Ishikawa (cell line): Measurements from ENCODE around the gene PRKRA.
A peak's percentile ranks its signal among the peaks of the same experiment; 100 is the strongest.

Experiments used
- CEBPB ChIP-seq: IDR thresholded peaks from 2 replicates; pipeline ENCODE4 v1.6.1; 2012
- CREB1 ChIP-seq: IDR thresholded peaks from 2 replicates; pipeline ENCODE4 v1.6.1; 2012; ENCODE audit warnings: low read depth
- EGR1 ChIP-seq: IDR thresholded peaks from 2 replicates; pipeline ENCODE4 v1.6.1; 2012
- EP300 ChIP-seq: IDR thresholded peaks from 2 replicates; pipeline ENCODE4 v1.6.1; 2012; ENCODE audit warnings: borderline replicate concordance
- FOXM1 ChIP-seq: IDR thresholded peaks from 2 replicates; pipeline ENCODE4 v1.6.1; 2012; ENCODE audit warnings: low read depth, borderline replicate concordance
- NFIC ChIP-seq: IDR thresholded peaks from 2 replicates; pipeline ENCODE4 v1.6.1; 2012
- RAD21 ChIP-seq: IDR thresholded peaks from 2 replicates; pipeline ENCODE4 v1.6.1; 2012; ENCODE audit warnings: low read depth
- REST ChIP-seq: IDR thresholded peaks from 2 replicates; pipeline ENCODE4 v1.6.1; 2012; ENCODE audit warnings: low read depth, mild to moderate bottlenecking
- TAF1 ChIP-seq: IDR thresholded peaks from 2 replicates; pipeline ENCODE4 v1.6.1; 2012; ENCODE audit warnings: low read depth, mild to moderate bottlenecking
- TCF12 ChIP-seq: IDR thresholded peaks from 2 replicates; pipeline ENCODE4 v1.6.1; 2012; ENCODE audit warnings: low read depth
- TEAD4 ChIP-seq: IDR thresholded peaks from 2 replicates; pipeline ENCODE4 v1.6.1; 2012
- USF1 ChIP-seq: IDR thresholded peaks from 2 replicates; pipeline ENCODE4 v1.6.1; 2012
- YY1 ChIP-seq: IDR thresholded peaks from 2 replicates; pipeline ENCODE4 v1.6.1; 2012; ENCODE audit warnings: low read depth
- ZBTB7A ChIP-seq: IDR thresholded peaks from 2 replicates; pipeline ENCODE4 v1.6.1; 2012; ENCODE audit warnings: low read depth
- TF ChIP-seq, protein P1 (sequence below): IDR thresholded peaks from 2 replicates; pipeline ENCODE4 v1.6.1; 2012

PRKRA gene

GRCh38 chr2:178420463-178420999 is 30.4 kb downstream of the PRKRA start:
- TF ChIP-seq TEAD4 (no peak), CEBPB (no peak), EP300 (no peak), CREB1 (no peak), REST (no peak), YY1 (no peak), EGR1 (no peak), RAD21 (no peak), TAF1 (no peak), FOXM1 (no peak), TCF12 (no peak), USF1 (no peak), ZBTB7A (no peak), NFIC (no peak)
- TF ChIP-seq, protein P1, sequence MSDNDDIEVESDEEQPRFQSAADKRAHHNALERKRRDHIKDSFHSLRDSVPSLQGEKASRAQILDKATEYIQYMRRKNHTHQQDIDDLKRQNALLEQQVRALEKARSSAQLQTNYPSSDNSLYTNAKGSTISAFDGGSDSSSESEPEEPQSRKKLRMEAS = no peak

DNA sequence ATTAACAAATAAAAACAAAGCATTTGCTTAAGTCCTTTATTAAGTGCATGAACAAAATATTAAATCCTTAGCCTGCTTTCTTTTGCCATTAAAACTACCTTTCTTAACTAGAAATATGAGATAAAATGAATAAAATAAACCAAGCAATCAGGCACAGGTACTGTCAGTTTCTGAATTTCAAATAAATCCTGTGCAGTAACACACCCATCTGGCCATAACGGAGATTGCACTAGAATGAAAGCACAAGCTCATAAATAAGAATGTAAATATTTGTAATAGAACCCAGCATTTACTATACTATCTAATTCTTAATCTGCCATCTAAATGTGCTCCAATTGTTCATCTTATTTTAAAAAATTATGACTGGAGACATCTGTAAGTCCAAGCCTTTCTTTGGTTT is 31.9 kb downstream of the PRKRA start:
- TF ChIP-seq REST = no peak
- TF ChIP-seq TEAD4 = no peak
- peak; percentile 36; the same call in 1 of the 2 replicates for TF ChIP-seq RAD21
- no peak for TF ChIP-seq ZBTB7A

- TF ChIP-seq FOXM1 (no peak), EP300 (no peak), CEBPB (no peak), TCF12 (no peak), RAD21 (no peak), EGR1 (no peak), YY1 (no peak), USF1 (no peak), CREB1 (no peak)
- TF ChIP-seq, protein P1 = no peak
Measured at GRCh38 chr2:178418426-178418825, 32.5 kb downstream of the PRKRA start.

- no peak for TF ChIP-seq NFIC
- no peak for TF ChIP-seq REST
- TF ChIP-seq, protein P1 = no peak
- no peak for TF ChIP-seq EP300
- no peak for TF ChIP-seq YY1
- no peak for TF ChIP-seq EGR1
Measured at GRCh38 chr2:178417916-178418315, 33.1 kb downstream of the PRKRA start.

DNA sequence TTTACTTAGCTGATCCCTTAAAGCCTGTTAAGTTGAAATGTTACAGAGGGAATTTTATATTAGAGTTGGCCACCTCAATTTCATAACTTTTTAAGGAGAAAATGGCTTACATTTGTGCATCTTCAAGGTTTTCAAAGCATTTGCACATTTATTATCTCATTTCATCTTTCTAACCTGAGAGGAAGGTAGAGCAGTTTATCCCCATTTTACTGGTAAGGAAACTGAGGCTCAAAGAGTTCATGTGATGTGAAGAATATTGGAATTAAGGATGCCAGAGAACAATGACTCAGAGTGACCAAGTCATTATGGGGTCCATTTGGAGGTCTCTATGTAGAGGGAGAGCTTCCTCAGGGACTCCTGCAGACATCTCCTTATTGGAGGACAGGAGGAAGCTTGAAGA is 35.0 kb downstream of the PRKRA start:
- TF ChIP-seq FOXM1 = no peak
- TF ChIP-seq RAD21 = no peak
- no peak for TF ChIP-seq TCF12
- no peak for TF ChIP-seq TEAD4
- no peak for TF ChIP-seq USF1
- no peak for TF ChIP-seq NFIC
- no peak for TF ChIP-seq EP300
- TF ChIP-seq EGR1 = no peak
- no peak for TF ChIP-seq TAF1
- TF ChIP-seq, protein P1 = no peak
- no peak for TF ChIP-seq CEBPB
- TF ChIP-seq REST = no peak
- no peak for TF ChIP-seq YY1
- no peak for TF ChIP-seq ZBTB7A
- TF ChIP-seq CREB1 = no peak
